NOMO-1 treated with dmso at 0.1 percent for 144 hours (cell line): ENCODE measurements around the gene JAKMIP1.

Experiments used
- DNase-seq: peaks from one replicate; lab custom pipeline; 2025; ENCODE audit not compliant: unreplicated experiment; lab: John Stamatoyannopoulos, UW

JAKMIP1 gene

GRCh38 chr4:6104541-6105130 lies 95.7 kb downstream of the JAKMIP1 start:
- DNase-seq, result no peak

GRCh38 chr4:6097581-6097980 lies 102.8 kb downstream of the JAKMIP1 start:
- no peak for DNase-seq

- no peak for DNase-seq
These were observed 104.5 kb downstream of the JAKMIP1 start for GRCh38 chr4:6095897-6096296.

GRCh38 chr4:6095023-6095752 lies 105.2 kb downstream of the JAKMIP1 start:
- DNase-seq, result no peak

GRCh38 chr4:6093671-6094070 lies 106.7 kb downstream of the JAKMIP1 start:
- no peak for DNase-seq

- no peak for DNase-seq
These were observed 107.4 kb downstream of the JAKMIP1 start for GRCh38 chr4:6092971-6093370.

- DNase-seq, result no peak
These were observed 108.2 kb downstream of the JAKMIP1 start for GRCh38 chr4:6092131-6092530.

GRCh38 chr4:6090931-6091330 lies 109.4 kb downstream of the JAKMIP1 start:
- no peak for DNase-seq

- no peak for DNase-seq
These were observed 111.4 kb downstream of the JAKMIP1 start for GRCh38 chr4:6088950-6089349.

GRCh38 chr4:6087669-6088341 lies 112.5 kb downstream of the JAKMIP1 start:
- DNase-seq, result no peak

- no peak for DNase-seq
These were observed 113.5 kb downstream of the JAKMIP1 start for GRCh38 chr4:6086846-6087245.

GRCh38 chr4:6085691-6086628 lies 114.4 kb downstream of the JAKMIP1 start:
- no peak for DNase-seq

GRCh38 chr4:6085028-6085690 lies 115.2 kb downstream of the JAKMIP1 start:
- DNase-seq, result no peak

- no peak for DNase-seq
These were observed 120.4 kb downstream of the JAKMIP1 start for GRCh38 chr4:6079965-6080364.

GRCh38 chr4:6078560-6078959 lies 121.8 kb downstream of the JAKMIP1 start:
- no peak for DNase-seq

GRCh38 chr4:6076391-6076790 lies 124.0 kb downstream of the JAKMIP1 start:
- DNase-seq, result no peak

GRCh38 chr4:6074758-6075157 lies 125.6 kb downstream of the JAKMIP1 start:
- DNase-seq, result no peak

- DNase-seq, result no peak
These were observed 128.2 kb downstream of the JAKMIP1 start for GRCh38 chr4:6071959-6072720.

GRCh38 chr4:6071191-6071958 lies 129.0 kb downstream of the JAKMIP1 start:
- DNase-seq, result no peak
